Bronchial epithelial cell (primary cell): Measurements from ENCODE around the gene CX3CR1. TPM values are rescaled to one million over a fixed set of nuclear protein-coding genes. Genes with fewer than 3 reads are reported as not detected.

Experiments used
- DNase-seq: peaks from one replicate; pipeline ENCODE4 v3.0.0-alpha.2; 2010; ENCODE audit warnings: low read depth
- FAIRE-seq: peaks from 2 replicates; lab custom pipeline; 2011; peaks lifted over from hg19 to GRCh38; lab: Jason Lieb, UNC
- H3K27me3 ChIP-seq: 2 replicates; pipeline ENCODE4 v1.5.1; 2011; ENCODE audit warnings: low read length; ENCODE audit not compliant: control insufficient read depth, insufficient read depth
- H3K36me3 ChIP-seq: 2 replicates; pipeline ENCODE4 v1.5.1; 2011; ENCODE audit warnings: low read length; ENCODE audit not compliant: control insufficient read depth, insufficient read depth
- H3K4me3 ChIP-seq: 2 replicates; pipeline ENCODE4 v1.5.1; 2011; ENCODE audit warnings: mild to moderate bottlenecking, low read depth, low read length, control low read depth
- CTCF ChIP-seq: IDR thresholded peaks from 2 replicates; pipeline ENCODE4 v1.5.1; 2011; ENCODE audit warnings: mild to moderate bottlenecking, moderate library complexity, low read length, control low read depth, inconsistent platforms; ENCODE audit not compliant: insufficient read depth, severe bottlenecking
- total RNA-seq: library from RNA; depleted of rRNA; stranded (reverse); fragments of >200 nt; gene quantifications from 2 replicates; pipeline ENCODE4 v1.2.1, GENCODE V29; 2014

CX3CR1 gene
- total RNA-seq, 1 donor from 2014 or later, result not detected

DNA sequence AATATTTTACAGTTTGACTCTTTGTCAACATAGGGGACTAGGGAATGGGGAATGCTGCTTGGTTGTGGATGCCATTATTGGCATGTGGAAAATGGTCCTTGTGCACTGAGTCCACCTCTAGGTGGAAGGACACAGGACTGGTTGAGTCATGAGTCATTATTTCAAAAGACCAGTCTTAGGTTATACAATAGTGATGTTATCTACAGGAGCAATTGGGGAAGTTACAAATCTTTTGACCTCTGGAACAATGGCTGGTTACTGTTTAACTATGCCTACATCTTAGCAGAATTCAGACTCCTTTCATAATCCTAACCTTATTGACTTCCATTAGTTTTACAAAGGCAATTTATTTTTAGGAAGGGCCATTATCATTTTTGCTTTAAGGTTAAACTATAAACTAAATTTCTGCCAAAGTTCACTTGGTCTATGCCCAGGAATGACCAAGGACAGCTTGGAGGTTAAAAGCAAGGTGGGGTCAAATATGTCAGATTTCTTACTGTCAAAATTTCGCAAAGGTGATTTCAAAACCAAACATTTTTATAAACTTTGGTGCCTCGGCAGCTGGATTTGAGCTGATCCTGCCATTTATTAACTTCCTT, 37.8 kb upstream of the CX3CR1 start:
- H3K36me3 ChIP-seq, result no peaks in the 10 kb centered on the region
- H3K4me3 ChIP-seq, result no peak overlapping the region
- TF ChIP-seq CTCF, result no peak
- DNase-seq (peak; percentile 41), FAIRE-seq (no peak)
- no peaks in the 10 kb centered on the region for H3K27me3 ChIP-seq

DNA sequence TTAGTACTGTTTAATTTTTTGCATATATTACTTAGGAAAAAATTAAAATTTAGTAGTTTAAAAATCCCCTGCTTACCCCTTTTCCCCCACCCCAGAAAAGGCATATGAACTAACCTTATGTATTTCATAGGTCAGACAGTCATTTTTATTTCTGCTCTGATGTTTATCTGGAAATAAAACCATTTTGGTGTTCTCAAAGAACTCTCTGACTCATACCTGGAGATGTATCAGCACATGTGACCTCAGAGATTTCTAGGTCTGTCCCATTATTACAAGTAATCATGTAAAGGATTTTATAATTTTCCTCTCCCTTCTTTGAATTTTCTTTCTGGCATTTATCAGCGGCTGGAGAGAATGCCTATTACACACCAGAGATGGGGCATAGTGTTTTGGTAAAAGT, 35.6 kb upstream of the CX3CR1 start:
- no peaks in the 10 kb centered on the region for H3K36me3 ChIP-seq
- TF ChIP-seq CTCF, result no peak
- DNase-seq, result peak; percentile 20
- no peaks in the 10 kb centered on the region for H3K27me3 ChIP-seq
- no peak for FAIRE-seq
- H3K4me3 ChIP-seq, result no peak overlapping the region

DNA sequence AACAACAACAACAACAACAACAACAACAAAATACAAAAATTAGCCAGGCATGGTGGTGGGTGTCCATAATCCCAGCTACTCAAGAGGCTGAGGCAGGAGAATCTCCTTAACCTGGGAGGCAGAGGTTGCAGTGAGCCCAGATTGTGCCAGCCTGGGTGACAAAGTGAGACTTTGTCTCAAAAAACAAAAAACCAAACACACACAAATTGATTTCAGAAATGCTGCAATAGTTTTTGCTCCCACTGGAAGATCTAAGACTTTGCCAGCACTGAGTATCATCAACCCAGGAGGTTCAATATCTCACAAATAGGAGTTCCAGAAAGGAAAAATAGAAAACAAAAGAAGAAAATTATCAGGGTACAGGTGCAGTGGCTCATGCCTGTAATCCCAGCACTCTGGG, 33.5 kb upstream of the CX3CR1 start:
- H3K27me3 ChIP-seq, result no peaks in the 10 kb centered on the region
- FAIRE-seq, result no peak
- TF ChIP-seq CTCF, result no peak

GRCh38 chr3:39302178-39302577, 22.3 kb upstream of the CX3CR1 start:
- Histone ChIP-seq H3K4me3 (no peak overlapping the region), H3K36me3 (no peaks in the 10 kb centered on the region), H3K27me3 (no peaks in the 10 kb centered on the region)
- no peak for FAIRE-seq
- TF ChIP-seq CTCF, result no peak
- DNase-seq, result no peak

More for the DNA sequence above, 33.5 kb upstream of the CX3CR1 start:
- no peak for DNase-seq
- no peaks in the 10 kb centered on the region for H3K36me3 ChIP-seq
- no peak overlapping the region for H3K4me3 ChIP-seq

GRCh38 chr3:39299279-39299678, 19.4 kb upstream of the CX3CR1 start:
- TF ChIP-seq CTCF, result no peak
- Histone ChIP-seq H3K27me3 (no peaks in the 10 kb centered on the region), H3K4me3 (no peak overlapping the region), H3K36me3 (no peaks in the 10 kb centered on the region)
- FAIRE-seq (no peak), DNase-seq (no peak)
